Measurements from ENCODE around the gene GABARAPL1.

GRCh38 chr12:10212739-10213131, at the start of gene GABARAPL1:
- no peak for TF ChIP-seq POLR2A (IDR thresholded peaks at IDR 0.05)
- no peak for TF ChIP-seq CTCF (IDR thresholded peaks at IDR 0.05)

Data from Peyer's patch (tissue), 4 donors.